Skeletal muscle satellite cell (primary cell): ENCODE data around the gene MSL2.

ENCODE experiments used
- H3K27me3 ChIP-seq: 2 replicates; pipeline ENCODE4 v1.7.0; 2013; ENCODE audit warnings: low read length; ENCODE audit not compliant: control insufficient read depth, insufficient read depth
- H3K36me3 ChIP-seq: 2 replicates; pipeline ENCODE4 v1.7.0; 2013; ENCODE audit warnings: mild to moderate bottlenecking, control low read depth, low read length; ENCODE audit not compliant: insufficient read depth
- H3K4me1 ChIP-seq: 2 replicates; pipeline ENCODE4 v1.7.0; 2013; ENCODE audit warnings: low read length; ENCODE audit not compliant: control insufficient read depth, insufficient read depth
- H3K4me2 ChIP-seq: 2 replicates; pipeline ENCODE4 v1.7.0; 2013; ENCODE audit warnings: mild to moderate bottlenecking, low read length
- H3K4me3 ChIP-seq: 2 replicates; pipeline ENCODE4 v1.7.0; 2013; ENCODE audit warnings: low read length
- H3K9ac ChIP-seq: 2 replicates; pipeline ENCODE4 v1.7.0; 2013; ENCODE audit warnings: mild to moderate bottlenecking, low read depth, low read length, moderate library complexity
- H3K9me3 ChIP-seq: replicated peaks from 2 replicates; pipeline ENCODE4 v1.7.0; 2013; ENCODE audit warnings: mild to moderate bottlenecking, control low read depth, low read length

The MSL2 gene

DNA sequence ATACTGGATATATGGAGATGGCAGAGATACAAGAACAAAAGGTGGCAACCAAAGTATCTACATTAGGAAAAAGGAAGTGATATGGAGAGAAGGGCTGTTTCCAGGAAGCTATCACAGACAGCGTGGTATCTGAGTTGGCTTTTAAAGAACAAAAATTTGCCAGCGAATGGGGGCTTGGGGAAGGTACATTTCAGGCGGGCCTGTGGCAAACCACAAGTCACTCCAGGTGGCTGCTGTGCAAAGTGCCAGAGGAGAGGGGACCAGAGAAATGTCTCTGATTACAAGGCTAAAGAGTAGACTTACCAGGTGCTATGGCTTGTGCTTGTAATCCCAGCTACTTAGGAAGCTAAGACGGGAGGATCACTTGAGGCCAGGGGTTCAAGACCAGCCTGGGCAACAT is 91.1 kb downstream of the MSL2 start:
- no peak overlapping the region for H3K4me2 ChIP-seq
- H3K9me3 ChIP-seq, result no peaks in the 10 kb centered on the region
- peaks cover 5% of the 10 kb centered on the region for H3K36me3 ChIP-seq
- H3K27me3 ChIP-seq, result no peaks in the 10 kb centered on the region
- H3K9ac ChIP-seq, result no peak overlapping the region
- no peak overlapping the region for H3K4me3 ChIP-seq
- no peaks in the 10 kb centered on the region for H3K4me1 ChIP-seq
